NCI-H146 treated with DMSO at 0.1 percent for 48 hours (cell line): ENCODE data around the gene PHLDA3.
A peak's percentile ranks its signal among the peaks of the same experiment; 100 is the strongest.

Experiments used
- DNase-seq: peaks from one replicate; lab custom pipeline; 2025; ENCODE audit not compliant: unreplicated experiment; lab: John Stamatoyannopoulos, UW

Gene PHLDA3

DNA sequence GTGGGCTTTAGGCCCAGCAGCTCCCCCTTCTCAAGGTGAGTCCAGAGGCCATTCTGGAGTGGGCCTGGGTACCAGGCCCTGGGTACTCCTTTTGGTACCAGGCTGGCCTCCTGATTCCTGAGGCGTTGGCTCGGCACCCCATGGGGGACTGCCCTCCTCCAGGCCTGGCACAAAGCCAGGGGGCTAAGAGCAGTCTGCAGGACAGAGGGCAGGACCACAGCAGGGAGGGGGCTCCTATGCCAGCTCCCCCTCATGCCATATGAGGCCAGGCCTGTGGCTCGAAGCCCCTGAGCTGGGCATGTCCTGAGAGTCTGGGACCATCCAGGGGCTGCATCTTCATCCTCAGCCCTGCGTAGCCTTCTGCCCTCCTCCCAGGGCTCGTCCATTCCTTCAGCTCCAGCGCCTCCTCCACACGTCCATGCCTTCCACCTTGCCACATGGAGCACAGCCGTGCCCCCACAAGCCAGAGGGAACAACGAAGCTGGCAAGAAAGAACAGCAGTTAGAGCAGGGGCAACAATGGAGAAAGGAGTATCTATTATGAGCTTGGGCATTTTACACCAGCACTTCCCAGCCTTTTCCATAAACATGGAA, 3.2 kb downstream of the PHLDA3 start:
- no peak for DNase-seq

DNA sequence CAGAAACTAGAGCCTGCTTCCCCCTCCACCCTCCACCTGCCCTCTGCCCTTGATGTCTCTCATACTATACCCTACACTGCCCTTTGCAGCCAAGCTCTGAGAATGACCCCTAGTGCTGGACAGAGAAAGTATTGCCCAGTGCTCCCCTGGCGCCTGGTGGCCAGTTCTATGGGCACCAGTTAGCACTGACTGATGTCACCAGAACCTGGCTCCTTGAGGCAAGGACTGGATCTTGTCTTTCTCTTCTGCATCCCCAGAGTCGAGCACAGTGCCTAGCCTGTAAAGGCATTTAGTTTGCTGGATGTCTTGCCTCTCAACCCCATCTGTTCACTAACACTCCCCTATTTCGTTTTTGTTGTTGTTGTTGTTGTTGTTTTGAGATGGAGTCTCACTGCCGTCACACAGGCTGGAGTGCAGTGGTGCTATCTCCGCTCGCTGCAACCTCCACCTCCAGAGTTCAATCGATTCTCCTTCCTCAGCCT, 5.9 kb downstream of the PHLDA3 start:
- no peak for DNase-seq

DNA sequence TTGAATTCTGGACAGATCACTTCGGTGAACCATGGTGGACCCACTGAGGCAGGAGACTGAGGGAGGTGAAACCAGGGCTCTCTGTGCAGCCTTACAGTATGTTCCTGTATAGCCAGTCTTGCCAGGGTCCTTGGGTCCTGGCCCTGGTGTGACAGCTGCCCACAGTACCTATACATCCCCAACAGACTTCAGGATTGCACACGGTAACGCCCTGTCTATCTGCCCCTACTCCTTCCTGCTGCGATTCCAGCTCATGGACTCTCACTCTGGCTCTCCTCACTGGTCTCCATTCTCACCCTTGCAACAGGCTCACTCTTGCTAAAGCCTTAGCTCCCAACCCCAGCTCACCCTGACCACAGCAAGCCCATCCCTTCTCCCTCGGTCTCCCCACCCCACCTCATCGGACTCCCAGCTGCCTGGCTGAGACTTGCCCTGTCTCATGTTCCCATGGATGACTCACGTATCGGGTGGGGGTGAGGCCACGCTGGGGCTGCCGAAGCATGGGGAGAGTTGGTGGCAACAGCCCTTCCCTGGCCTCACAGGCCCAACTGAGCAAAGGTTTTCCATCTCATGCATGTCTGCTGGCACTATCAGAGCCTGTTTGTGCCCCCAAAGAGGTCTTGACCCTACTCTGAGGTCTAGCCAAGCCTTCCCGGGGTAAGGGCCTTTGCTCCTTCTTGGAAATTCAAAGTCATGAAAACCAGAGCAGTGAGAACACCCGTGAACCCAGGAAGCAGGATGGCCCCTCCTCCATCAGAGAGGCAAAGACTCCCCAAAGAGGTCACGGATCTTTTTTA, 7.1 kb downstream of the PHLDA3 start:
- DNase-seq: no peak

DNA sequence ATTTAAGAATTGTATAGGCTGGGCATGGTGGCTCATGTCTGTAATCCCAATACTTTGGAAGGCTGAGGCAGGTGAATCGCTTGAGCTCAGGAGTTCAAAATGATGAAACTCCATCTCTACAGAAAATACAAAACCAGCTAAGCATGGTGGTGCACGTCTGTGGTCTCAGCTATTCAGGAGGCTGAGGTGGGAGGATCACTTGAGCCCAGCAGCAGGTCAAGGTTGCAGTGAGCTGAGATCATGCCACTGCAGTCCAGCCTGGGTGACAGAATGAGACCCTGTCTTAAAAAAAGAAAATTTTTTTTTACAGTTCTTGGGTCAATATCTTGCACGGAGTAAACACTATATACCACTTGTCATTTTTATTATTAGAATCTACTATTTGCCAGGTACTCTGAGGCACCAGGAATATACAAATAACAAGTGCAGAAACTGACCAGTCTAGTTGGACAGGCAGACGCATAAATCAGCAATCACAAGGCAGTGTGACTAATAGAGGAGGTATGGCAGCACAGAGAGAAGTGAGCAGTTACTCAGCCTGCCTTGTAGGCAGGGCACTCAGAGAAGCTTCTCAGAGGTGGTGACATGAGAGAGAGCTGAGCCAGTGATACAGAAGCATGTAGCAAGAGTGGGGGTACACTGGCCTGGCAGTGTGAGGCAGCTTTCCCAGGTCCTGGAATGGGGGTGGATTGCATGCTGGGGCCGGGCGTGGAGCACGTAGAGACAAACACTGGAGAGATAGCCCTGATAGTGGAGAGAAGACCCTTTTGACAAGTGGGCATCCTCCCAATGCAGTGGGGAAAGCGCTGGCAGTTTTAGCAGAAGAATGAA, 8.0 kb downstream of the PHLDA3 start:
- DNase-seq: no peak

DNA sequence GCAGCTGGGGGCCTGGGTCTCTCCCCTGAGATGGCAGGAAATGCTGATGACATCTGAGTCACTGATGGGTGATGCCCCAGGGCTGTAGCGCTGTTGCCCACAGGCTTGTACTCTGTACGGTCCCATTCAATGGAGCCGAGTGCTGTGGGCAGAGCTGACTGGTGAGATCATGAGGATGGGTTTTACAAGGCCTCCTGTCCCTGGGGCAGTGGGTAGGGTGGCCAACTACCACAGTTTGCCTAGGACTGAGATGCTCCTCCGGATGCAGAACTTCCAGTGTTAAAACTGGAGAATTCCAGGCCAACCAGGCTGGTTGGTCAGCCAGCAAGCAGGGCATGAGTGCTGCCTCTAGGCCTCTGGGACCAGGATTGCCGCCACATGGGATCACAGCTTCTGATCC, 9.2 kb downstream of the PHLDA3 start:
- no peak for DNase-seq

DNA sequence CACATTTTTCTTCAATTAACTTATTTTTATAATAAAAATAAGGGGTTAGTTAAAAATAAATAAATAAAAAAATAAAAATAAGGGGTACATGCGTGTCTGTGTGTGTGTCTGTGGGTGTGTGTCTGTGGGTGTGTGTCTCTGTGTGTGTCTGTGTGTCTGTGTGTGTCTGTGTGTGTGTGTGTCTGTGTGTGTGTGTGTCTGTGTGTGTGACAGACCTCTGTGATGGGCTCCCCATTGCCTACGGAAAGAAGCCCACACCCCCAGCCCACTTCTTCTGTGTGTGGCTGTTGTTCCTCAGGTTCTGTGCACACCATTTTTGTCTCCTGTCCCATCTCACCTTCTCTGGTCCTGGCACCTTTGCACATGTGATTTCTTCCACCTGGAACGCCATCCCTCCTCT, 9.9 kb downstream of the PHLDA3 start:
- no peak for DNase-seq

DNA sequence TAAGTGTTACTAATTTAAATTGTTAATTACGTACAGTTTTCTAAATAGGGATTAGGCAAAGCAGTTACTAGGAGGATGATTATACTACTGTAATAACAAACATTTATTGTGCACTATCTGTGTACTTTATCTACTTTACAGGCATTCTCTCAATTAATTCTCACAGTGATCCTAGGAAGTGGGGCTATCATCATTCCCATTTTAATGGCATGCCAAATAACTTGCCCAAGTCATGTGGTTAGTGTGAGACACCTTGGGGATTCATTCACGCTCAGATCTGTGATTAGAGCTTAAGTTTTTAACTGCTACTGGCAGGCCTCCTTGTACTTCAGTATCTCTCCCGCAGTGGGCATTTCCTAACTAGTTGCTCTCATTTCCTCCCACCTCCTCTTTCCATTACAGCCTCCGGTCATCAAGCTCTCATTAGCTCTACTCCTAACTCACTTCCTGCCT, 11.5 kb downstream of the PHLDA3 start:
- DNase-seq: no peak

DNA sequence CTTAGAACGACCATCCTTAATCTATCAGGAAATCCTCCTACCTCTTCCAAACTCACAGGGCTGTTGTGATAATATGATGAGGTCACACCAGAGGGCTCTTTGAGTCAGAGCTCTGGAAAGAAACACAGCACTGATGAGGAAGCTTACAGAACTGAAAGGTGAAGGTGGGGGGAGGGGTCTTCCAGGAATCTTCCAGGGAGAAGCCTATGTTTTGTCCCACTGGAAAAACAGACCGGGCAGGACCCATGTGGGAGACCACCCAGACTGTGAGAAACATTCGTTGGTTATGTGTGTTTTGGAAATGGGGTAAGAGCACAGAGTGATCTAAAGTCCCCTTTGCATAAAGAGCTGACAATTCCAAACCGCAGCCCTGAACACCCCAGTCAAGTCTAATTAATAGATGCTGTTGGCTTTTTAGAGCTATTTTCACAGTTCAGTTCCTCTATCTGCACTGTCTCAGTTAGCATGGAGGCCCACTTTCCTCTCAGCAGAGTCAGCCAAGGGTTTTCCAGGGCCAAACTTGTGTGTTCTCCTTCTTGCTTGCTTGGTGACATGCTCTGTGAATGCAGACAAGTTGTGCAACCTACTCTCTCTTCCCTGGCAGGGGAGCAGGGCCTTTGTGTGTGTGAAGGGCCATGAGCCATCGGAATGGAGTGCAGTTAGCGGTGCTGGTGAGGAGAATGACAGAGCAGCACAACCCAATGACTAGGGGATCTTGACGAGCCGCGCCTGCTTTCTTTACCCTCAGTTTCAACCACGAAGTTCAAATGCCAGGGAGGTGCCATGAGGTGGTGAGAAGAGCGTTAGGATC, 12.3 kb downstream of the PHLDA3 start:
- DNase-seq: no peak

DNA sequence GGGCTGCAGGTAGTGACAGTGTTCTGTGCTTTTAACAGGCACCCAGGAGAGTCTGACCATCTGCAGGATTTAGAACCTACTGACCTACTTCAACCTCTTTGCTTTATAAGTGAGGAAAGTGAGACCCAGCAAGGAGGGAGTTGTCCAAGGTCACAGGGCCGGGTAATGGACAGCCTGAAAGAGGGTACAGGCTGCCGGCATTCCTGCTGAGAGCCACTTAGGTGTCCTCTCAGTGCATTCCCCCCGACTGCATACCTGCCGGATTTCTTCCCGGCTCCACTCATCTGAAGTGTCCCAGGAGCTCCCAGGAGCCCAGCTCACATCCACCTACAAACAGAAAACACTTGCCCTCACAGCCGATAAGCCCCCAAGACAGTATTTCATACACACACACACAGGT, 13.9 kb downstream of the PHLDA3 start:
- no peak for DNase-seq

DNA sequence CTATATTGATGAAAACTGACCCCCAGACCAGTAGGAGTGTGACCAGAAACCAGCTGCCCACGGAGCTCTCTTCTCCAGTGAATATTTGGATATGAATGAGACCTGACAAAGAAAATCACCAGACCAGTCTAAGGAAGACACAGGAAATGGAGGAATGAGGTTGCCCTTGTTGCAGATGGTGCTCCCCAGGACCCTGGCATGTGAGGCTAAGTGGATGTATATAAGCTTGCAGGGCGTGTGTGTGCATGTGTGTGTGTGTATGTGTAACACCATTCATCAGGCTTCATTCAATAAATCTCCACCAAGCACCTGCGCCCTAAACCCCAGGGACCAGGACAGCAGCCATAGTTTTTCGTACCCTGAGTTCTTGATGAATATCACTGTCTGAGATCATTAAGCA, 14.4 kb downstream of the PHLDA3 start:
- no peak for DNase-seq

DNA sequence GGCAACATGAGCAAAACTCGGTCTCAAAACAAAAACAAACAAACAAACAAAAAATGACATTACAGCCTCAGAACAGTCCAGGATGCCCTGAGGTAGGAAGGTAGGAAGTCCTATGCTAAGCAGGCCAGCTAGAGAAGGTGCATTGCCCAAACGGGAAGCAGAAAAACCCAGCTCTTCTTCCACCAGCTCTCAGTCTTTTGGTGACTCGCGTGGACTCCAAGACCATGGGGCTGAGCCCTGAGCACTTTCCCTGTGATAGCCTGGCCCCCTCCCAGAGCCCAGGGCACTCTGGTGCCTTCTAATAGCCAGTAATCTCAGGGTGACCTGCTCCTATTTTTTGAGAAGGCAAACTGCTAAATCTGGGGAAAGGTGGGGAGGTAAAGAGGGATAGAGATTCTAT, 16.1 kb downstream of the PHLDA3 start:
- no peak for DNase-seq

DNA sequence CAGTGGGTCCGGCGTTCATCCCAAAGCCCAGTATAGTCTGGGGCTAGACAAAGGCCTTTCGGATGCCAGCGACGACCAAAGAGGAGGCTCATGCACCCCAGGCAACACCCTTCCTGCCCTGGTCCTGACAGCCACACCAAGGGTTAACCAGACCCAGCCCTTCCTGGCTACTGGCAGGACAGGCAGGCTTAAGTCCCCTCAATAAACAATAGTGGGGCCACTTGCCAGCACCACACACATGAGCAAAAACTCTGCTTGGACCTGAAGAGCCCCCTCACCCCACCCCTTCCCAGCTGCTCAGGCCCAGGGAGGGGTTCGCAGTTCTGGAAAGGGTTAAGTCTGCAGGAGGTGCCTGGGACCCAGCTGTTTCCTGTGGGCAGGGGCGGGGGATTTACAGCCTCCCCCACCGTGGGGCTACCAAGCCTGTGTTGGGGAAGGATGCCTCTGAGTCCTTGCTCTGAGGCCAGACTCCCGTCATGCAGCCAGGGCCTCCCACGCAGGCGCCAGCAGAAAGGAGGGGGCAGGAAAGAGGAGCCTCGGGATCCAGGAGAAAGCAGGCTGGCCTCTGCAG, 18.2 kb downstream of the PHLDA3 start:
- DNase-seq: no peak

DNA sequence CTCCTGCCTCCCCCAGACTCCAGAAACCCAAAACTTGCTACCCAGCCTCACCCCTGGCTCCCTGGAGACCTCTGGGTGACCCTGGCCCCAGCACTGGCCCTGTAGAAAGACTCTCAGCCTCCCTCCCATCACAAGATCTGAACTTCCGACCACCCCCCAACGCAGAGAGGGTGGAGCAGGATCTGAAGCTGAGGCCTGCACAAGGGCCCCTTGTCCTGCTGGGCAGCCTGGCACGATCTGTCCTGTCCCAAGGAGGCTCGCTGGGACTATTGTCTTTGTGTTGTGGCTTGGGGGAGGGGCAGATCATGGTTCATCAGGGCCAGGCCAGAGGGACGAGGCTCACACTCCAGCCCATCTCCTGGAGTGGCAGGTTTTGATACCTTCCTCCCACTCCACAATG, 20.0 kb downstream of the PHLDA3 start:
- no peak for DNase-seq

DNA sequence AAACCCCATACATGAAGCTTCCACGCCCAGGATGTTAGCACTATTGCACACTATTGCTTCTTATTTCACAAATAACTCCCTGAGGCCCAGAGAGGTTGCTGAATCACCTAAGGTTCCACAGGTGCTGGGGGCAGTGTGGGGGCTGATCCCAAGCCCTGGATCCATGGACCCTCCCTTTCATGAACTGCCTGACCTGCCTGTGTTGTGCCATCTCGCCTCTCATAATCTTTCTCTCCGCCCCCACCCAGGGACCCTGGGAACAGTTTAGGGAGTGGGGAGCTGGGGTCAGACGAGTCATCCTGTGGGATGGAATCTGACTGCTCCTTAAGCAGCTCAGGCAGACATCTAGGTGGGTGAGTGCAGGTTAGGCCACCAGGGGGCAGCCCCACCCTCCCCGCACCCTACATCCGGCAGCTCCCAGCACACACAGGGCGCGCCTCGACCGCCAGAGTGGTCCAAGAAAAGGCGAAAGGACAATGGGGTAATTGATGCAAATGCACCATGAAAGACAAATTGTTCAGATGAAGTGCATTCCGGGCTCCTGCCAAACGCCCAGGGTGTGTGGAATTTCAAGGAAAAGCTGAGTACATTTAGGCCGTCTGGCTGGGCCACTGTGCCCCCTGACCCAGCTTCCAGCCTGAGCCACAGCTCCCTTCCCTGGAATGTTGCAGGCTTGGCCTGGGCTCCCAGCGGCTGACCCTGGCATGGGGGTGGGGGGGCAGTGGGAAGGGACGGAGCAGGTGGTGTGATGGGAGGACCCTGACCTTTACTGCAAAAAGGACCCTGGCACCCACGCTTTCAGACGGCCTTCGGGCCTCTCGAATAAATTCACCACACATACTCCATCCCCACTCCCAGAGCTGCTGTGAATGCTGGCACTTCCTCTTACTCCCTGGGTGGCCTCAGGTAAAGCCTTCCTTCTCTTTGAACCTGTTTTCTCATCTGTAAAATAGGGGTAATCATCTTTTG, 20.8 kb downstream of the PHLDA3 start:
- peak; percentile 22 for DNase-seq

DNA sequence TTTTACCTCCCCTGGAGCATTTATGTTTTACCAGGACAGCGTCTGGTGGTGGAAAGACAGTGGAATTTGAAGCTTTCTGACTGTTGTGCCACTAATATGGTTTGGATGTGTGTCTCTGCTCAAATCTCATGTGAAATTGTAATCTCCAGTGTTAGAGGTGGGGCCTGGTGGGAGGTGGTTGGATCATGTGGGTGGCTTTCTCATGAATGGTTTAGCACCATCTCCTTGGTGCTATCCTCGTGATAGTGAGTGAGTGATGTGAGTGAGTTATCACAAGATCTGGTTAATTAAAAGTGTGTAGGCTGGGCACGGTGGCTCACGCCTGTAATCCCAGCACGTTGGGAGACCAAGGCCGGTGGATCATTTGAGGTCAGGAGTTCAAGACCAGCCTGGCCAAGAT, 23.7 kb downstream of the PHLDA3 start:
- DNase-seq: no peak

DNA sequence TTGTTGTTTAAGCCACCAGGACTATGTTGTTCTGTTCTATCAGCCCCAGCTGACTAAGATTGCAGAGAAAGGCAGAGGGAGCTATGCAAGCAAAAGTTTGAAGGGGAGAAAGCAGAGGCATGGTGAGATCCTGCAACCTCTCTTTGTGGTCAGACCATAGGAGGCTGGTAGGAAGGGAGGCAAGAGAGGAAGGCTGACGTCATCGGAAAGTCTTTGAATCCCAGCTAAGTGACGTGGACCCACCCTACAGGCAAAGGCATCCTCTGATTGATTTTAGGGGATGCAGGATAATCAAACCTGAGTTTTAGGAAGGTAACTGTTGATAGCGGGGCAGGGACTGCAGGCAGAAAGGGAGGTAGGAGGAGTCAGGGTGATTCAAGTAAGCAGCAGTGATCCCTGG, 24.2 kb downstream of the PHLDA3 start:
- no peak for DNase-seq

DNA sequence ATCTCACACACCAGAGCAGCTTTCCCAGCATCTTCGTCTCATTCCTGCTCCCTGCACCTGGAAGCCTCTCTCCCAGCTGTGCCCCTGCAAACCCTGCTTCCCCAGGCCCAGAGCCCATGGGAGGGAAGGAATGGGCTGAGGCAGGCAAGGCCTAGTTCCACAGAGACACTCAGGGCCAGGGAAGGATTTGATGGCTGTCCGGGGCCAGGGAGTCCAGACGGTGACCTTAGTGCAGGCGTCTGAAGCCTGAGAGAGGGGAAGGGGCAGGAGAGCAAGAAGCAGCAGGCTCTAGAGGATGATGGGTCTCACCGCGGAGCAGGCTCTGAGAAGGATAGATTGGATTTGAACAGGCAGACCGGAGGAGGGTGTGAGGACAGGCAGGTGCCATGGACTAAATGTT, 25.2 kb downstream of the PHLDA3 start:
- DNase-seq: no peak

DNA sequence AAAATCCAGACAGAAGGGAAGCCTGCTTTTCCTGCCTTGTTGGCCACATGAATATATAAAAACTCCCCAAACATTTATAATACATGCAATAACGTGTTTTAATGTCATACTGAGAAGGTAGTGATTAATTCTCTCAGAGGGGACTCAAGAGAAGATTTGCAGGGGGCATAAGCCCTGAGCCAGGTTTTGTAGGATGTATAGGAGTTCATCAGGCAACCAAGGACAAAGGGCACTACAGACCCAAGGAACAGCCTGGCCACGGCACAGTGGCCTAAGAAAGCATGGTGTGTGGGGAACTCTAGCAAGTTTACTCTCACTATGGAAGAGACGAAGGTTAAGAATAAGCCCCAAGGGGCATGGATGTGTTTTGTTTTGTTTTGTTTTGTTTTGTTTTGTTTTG, 32.0 kb downstream of the PHLDA3 start:
- no peak for DNase-seq

DNA sequence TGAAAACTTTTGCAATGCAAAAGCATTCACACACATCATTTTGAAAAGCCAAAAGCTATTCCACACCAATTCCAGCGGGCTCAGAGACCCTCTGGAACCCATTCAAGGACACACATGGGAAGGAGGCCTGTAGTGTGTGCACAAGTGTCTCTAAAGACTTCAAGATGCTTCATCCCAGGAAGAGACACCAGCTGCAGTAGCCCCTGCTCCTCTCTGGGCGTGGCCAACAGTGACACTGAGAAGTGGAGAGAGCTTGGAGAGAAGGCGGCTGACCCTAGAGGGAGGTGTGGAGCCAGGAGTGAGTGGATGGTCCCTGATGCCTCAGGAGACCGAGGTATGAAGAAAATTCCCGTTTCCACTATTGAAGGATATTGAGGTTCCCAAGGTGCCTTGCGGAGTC, 32.6 kb downstream of the PHLDA3 start:
- peak; percentile 31 for DNase-seq

DNA sequence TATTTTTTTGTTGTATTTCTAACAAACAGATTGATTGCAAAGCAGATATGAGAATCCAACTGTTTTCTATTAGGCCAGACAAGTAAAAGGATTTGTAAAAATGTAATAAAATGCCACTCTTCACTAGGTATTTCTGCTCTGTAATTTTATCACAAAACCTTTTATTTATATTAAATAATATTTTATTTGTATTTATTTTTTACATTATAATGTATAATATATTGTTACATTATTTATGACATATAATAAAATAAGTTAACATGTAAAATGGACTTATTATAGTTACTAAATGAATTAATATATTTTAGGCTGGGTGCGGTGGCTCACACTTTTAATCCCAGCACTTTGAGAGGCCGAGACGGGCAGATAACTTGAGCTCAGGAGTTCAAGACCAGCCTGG, 34.7 kb downstream of the PHLDA3 start:
- DNase-seq: no peak
